H9 (cell line): ENCODE data around the gene INAFM1. TPM values are rescaled to one million over a fixed set of nuclear protein-coding genes. Genes with fewer than 3 reads are reported as not detected.

Experiments
- DNase-seq: peaks from one replicate; pipeline ENCODE4 v3.0.0-alpha.2; 2017
- H2AFZ ChIP-seq: one replicate; pipeline ENCODE4 v1.6.1; 2013; ENCODE audit warnings: mild to moderate bottlenecking, low read length, control low read depth, moderate library complexity
- H2AK5ac ChIP-seq: 2 replicates; pipeline ENCODE4 v1.6.1; 2013; ENCODE audit warnings: low read length, control low read depth, mixed read lengths; ENCODE audit not compliant: insufficient read length
- H2BK120ac ChIP-seq: one replicate; pipeline ENCODE4 v1.6.1; 2013; ENCODE audit warnings: low read depth, mild to moderate bottlenecking, low read length, control low read depth, inconsistent platforms; ENCODE audit not compliant: poor library complexity, severe bottlenecking
- H2BK12ac ChIP-seq: 2 replicates; pipeline ENCODE4 v1.6.1; 2013; ENCODE audit warnings: low read length, control low read depth, mixed read lengths, low read depth; ENCODE audit not compliant: insufficient read length
- H2BK15ac ChIP-seq: 2 replicates; pipeline ENCODE4 v1.6.1; 2013; ENCODE audit warnings: low read depth, low read length, control low read depth
- H2BK20ac ChIP-seq: one replicate; pipeline ENCODE4 v1.6.1; 2013; ENCODE audit warnings: low read depth, mild to moderate bottlenecking, low read length, control low read depth, inconsistent platforms; ENCODE audit not compliant: poor library complexity, severe bottlenecking
- H2BK5ac ChIP-seq: 2 replicates; pipeline ENCODE4 v1.6.1; 2013; ENCODE audit warnings: low read length, control low read depth, mixed read lengths; ENCODE audit not compliant: insufficient read length
- H3K14ac ChIP-seq: 2 replicates; pipeline ENCODE4 v1.6.1; 2013; ENCODE audit warnings: low read length, control low read depth; ENCODE audit not compliant: insufficient read depth
- H3K18ac ChIP-seq: 2 replicates; pipeline ENCODE4 v1.6.1; 2013; ENCODE audit warnings: low read depth, mild to moderate bottlenecking, mixed read lengths, low read length, control low read depth; ENCODE audit not compliant: insufficient read length
- H3K23ac ChIP-seq: 2 replicates; pipeline ENCODE4 v1.6.1; 2013; ENCODE audit warnings: low read length, control low read depth, mixed read lengths, low read depth; ENCODE audit not compliant: insufficient read length
- H3K23me2 ChIP-seq: 2 replicates; pipeline ENCODE4 v1.6.1; 2013; ENCODE audit warnings: low read depth, mild to moderate bottlenecking, mixed read lengths, low read length, control low read depth; ENCODE audit not compliant: insufficient read length, poor library complexity, severe bottlenecking
- H3K27ac ChIP-seq: 2 replicates; pipeline ENCODE4 v1.5.1; 2013; ENCODE audit warnings: low read length, control low read depth, mixed read lengths, low read depth; ENCODE audit not compliant: insufficient read length
- H3K27me3 ChIP-seq: 2 replicates; pipeline ENCODE4 v1.6.1; 2013; ENCODE audit warnings: low read length, control low read depth, inconsistent platforms; ENCODE audit not compliant: insufficient read depth
- H3K4ac ChIP-seq: 2 replicates; pipeline ENCODE4 v1.6.1; 2013; ENCODE audit warnings: low read depth, mild to moderate bottlenecking, control low read depth, inconsistent platforms, low read length, moderate library complexity
- H3K4me1 ChIP-seq: 2 replicates; pipeline ENCODE4 v1.6.1; 2013; ENCODE audit warnings: low read length, control low read depth, inconsistent platforms; ENCODE audit not compliant: insufficient read depth
- H3K4me2 ChIP-seq: 2 replicates; pipeline ENCODE4 v1.6.1; 2013; ENCODE audit warnings: low read length, control low read depth, mixed read lengths; ENCODE audit not compliant: insufficient read length, insufficient read depth
- H3K56ac ChIP-seq: 2 replicates; pipeline ENCODE4 v1.6.1; 2013; ENCODE audit warnings: low read depth, mild to moderate bottlenecking, mixed read lengths, low read length, control low read depth; ENCODE audit not compliant: insufficient read length
- H3K79me1 ChIP-seq: 2 replicates; pipeline ENCODE4 v1.6.1; 2013; ENCODE audit warnings: low read depth, mild to moderate bottlenecking, moderate library complexity, low read length, control low read depth, inconsistent platforms; ENCODE audit not compliant: insufficient read depth, poor library complexity, severe bottlenecking
- H3K79me2 ChIP-seq: 2 replicates; pipeline ENCODE4 v1.6.1; 2013; ENCODE audit warnings: low read length, control low read depth, inconsistent platforms; ENCODE audit not compliant: insufficient read depth
- H3K9ac ChIP-seq: 2 replicates; pipeline ENCODE4 v1.6.1; 2013; ENCODE audit warnings: low read length, control low read depth, mixed read lengths; ENCODE audit not compliant: insufficient read length; ENCODE audit errors: extremely low read depth
- H3K9me3 ChIP-seq: one replicate; pipeline ENCODE4 v1.6.1; 2013; ENCODE audit warnings: low read depth, low read length, inconsistent platforms; ENCODE audit not compliant: control insufficient read depth
- H3T11ph ChIP-seq: one replicate; pipeline ENCODE4 v1.6.1; 2013; ENCODE audit warnings: mild to moderate bottlenecking, low read length, control low read depth, inconsistent platforms
- H4K20me1 ChIP-seq: one replicate; pipeline ENCODE4 v1.6.1; 2013; ENCODE audit not compliant: control insufficient read depth, insufficient read length, insufficient read depth
- H4K5ac ChIP-seq: 2 replicates; pipeline ENCODE4 v1.6.1; 2013; ENCODE audit warnings: low read depth, mild to moderate bottlenecking, mixed read lengths, low read length, control low read depth; ENCODE audit not compliant: insufficient read length
- H4K8ac ChIP-seq: replicated peaks from 2 replicates; pipeline ENCODE4 v1.6.1; 2013; ENCODE audit warnings: low read length, control low read depth, mixed read lengths, low read depth; ENCODE audit not compliant: insufficient read length
- H4K91ac ChIP-seq: 2 replicates; pipeline ENCODE4 v1.6.1; 2013; ENCODE audit warnings: low read depth, mild to moderate bottlenecking, moderate library complexity, mixed read lengths, low read length, control low read depth; ENCODE audit not compliant: insufficient read length
- H3K27ac Mint-ChIP-seq, 3 experiments: 2 replicates in 2 of 3; 3 replicates in 1 of 3; pipeline ENCODE4 v1.8.0; 2020 to 2021; ENCODE audit warnings: mixed read lengths in 3 of 3, mild to moderate bottlenecking in 1 of 3, moderate library complexity in 1 of 3
- H3K27me3 Mint-ChIP-seq: 2 replicates; pipeline ENCODE4 v1.8.0; 2021; ENCODE audit warnings: low read depth, mild to moderate bottlenecking, moderate library complexity, mixed read lengths
- H3K36me3 Mint-ChIP-seq, 3 experiments: 2 replicates in 2 of 3; 3 replicates in 1 of 3; pipeline ENCODE4 v1.8.0; 2020 to 2021; ENCODE audit warnings: low read depth in 3 of 3, mixed read lengths in 3 of 3; ENCODE audit not compliant: insufficient read depth in 1 of 3
- H3K4me1 Mint-ChIP-seq, 2 experiments: 2 replicates each; pipeline ENCODE4 v1.8.0; 2020; ENCODE audit warnings: mixed read lengths in 2 of 2
- H3K4me3 Mint-ChIP-seq, 2 experiments: 2 replicates in 1 of 2; 3 replicates in 1 of 2; pipeline ENCODE4 v1.8.0; 2020 to 2021; ENCODE audit warnings: mild to moderate bottlenecking in 2 of 2, mixed read lengths in 2 of 2, moderate library complexity in 1 of 2
- H3K9me3 Mint-ChIP-seq, 2 experiments: 2 replicates in 1 of 2; 3 replicates in 1 of 2; pipeline ENCODE4 v1.8.0; 2020; ENCODE audit warnings: mild to moderate bottlenecking in 2 of 2, mixed read lengths in 2 of 2, moderate library complexity in 1 of 2
- CTCF ChIP-seq: fragments of 200-600 bp; sonication (generic); conservative IDR thresholded peaks from 3 replicates; pipeline ENCODE4 v1.8.0; 2021; ENCODE audit warnings: antibody characterized with exemption, mild to moderate bottlenecking
- WGBS: extraction: QIAGEN DNeasy Blood & Tissue Kit; methylation state at CpG from one replicate; pipeline ENCODE4 v1.1.7; 2013; ENCODE audit warnings: missing lambda C conversion rate, low lambda C conversion rate, mixed read lengths; ENCODE audit not compliant: insufficient read length; ENCODE audit errors: extremely low coverage; 5-methylcytosine and 5-hydroxymethylcytosine counted together
- total RNA-seq: library from RNA; stranded (reverse); gene quantifications from 2 replicates; pipeline ENCODE4 v1.2.1, GENCODE V29; 2021

INAFM1 gene
- total RNA-seq, 1 experiment from 2014 or later, result 8.5 TPM

GRCh38 chr19:47316513-47316912, 41.8 kb downstream of the INAFM1 start:
- Histone ChIP-seq H2BK5ac (no peak overlapping the region), H3T11ph (no peak overlapping the region), H4K8ac (no peak overlapping the region), H3K27me3 (no peaks in the 10 kb centered on the region), H3K9me3 (no peaks in the 10 kb centered on the region), H2AK5ac (no peak overlapping the region), H3K4ac (no peak overlapping the region), H3K27ac (no peak overlapping the region), H4K5ac (no peak overlapping the region), H3K4me1 (no peaks in the 10 kb centered on the region), H4K20me1 (no peaks in the 10 kb centered on the region), H3K79me2 (no peaks in the 10 kb centered on the region), H3K9ac (no peak overlapping the region), H2AFZ (no peak overlapping the region), H3K23ac (no peak overlapping the region), H2BK12ac (no peak overlapping the region), H4K91ac (no peak overlapping the region), H3K79me1 (no peaks in the 10 kb centered on the region), H3K18ac (no peak overlapping the region), H2BK120ac (no peak overlapping the region), H2BK20ac (no peak overlapping the region), H3K14ac (no peak overlapping the region), H3K23me2 (peaks cover 3% of the 10 kb centered on the region), H3K4me2 (no peak overlapping the region), H3K56ac (no peak overlapping the region), H2BK15ac (no peak overlapping the region)
- no peak for TF ChIP-seq CTCF
- peaks cover 0 to 6% of the 10 kb centered on the region in 2 experiments; a peak in 1 of 4 replicates for H3K4me1 Mint-ChIP-seq
- no peak for DNase-seq
- H3K27ac Mint-ChIP-seq, result no peak overlapping the region
- H3K9me3 Mint-ChIP-seq, result no peaks in the 10 kb centered on the region; a peak in 1 of 5 replicates
- H3K27me3 Mint-ChIP-seq, result peaks cover 20% of the 10 kb centered on the region
- H3K4me3 Mint-ChIP-seq, result no peak overlapping the region
- WGBS, result no CpG with 5 or more reads among the region's 4 CpGs
- no peaks in the 10 kb centered on the region; a peak in 1 of 7 replicates for H3K36me3 Mint-ChIP-seq
